ENCODE measurements around the gene RPEL1. TPM values are rescaled to one million over a fixed set of nuclear protein-coding genes. Genes with fewer than 3 reads are reported as not detected.
A peak's percentile ranks its signal among the peaks of the same experiment; 100 is the strongest.
"Not testable (repeated sequence)": the region's sequence is repeated elsewhere in the genome, so short reads cannot be mapped to it uniquely, and the experiment has no call there.

Gene RPEL1
- total RNA-seq: not detected

- not testable (repeated sequence) for H3K27me3 ChIP-seq (replicated peaks; ENCODE audit: insufficient read depth); ATAC-seq (ENCODE audit: insufficient number of reproducible peaks, low FRiP score, low read depth); H3K4me3 ChIP-seq; H3K36me3 ChIP-seq; H3K9me3 ChIP-seq; DNase-seq (ENCODE audit: low spot score); H3K27ac ChIP-seq
- peaks cover 8 to 15% of the 10 kb centered on the region in 2 donors for H3K4me1 ChIP-seq (ENCODE audit: control insufficient read depth in 1 of 2, low read depth in 2 of 2)
These were observed at the start of gene RPEL1 for GRCh38 chr10:103245587-103245986. Gene RPEL1 (plus strand): TSS chr10:103245887. CDS start chr10:103245997, 110 bp downstream.

GRCh38 chr10:103196516-103196915 lies 49.2 kb upstream of the RPEL1 start:
- Histone ChIP-seq H3K4me3 (no peak overlapping the region), H3K27ac (peak overlapping the region in 1 of 2 donors; percentile 59), H3K36me3 (no peaks in the 10 kb centered on the region), H3K27me3 (replicated peaks; ENCODE audit: insufficient read depth) (no peaks in the 10 kb centered on the region), H3K4me1 (ENCODE audit: control insufficient read depth in 1 of 2, low read depth in 2 of 2) (peaks cover 21 to 36% of the 10 kb centered on the region in 2 donors), H3K9me3 (no peaks in the 10 kb centered on the region)
- TF ChIP-seq CTCF (IDR thresholded peaks at IDR 0.05): no peak
- no peak for DNase-seq (ENCODE audit: low spot score)
- no peak for ATAC-seq (ENCODE audit: insufficient number of reproducible peaks, low FRiP score, low read depth)

- no peaks in the 10 kb centered on the region for H3K36me3 ChIP-seq
- ATAC-seq (ENCODE audit: insufficient number of reproducible peaks, low FRiP score, low read depth): peak; percentile 53
- no peaks in the 10 kb centered on the region for H3K9me3 ChIP-seq
- H3K27me3 ChIP-seq (replicated peaks; ENCODE audit: insufficient read depth): no peaks in the 10 kb centered on the region
- H3K4me1 ChIP-seq (ENCODE audit: control insufficient read depth in 1 of 2, low read depth in 2 of 2): peaks cover 20 to 32% of the 10 kb centered on the region in 2 donors
- peak; percentile 38 for DNase-seq (ENCODE audit: low spot score)
- no peak for TF ChIP-seq CTCF (IDR thresholded peaks at IDR 0.05)
- H3K27ac ChIP-seq: peak overlapping the region; percentile 53 to 59
- peak overlapping the region; percentile 21 for H3K4me3 ChIP-seq
These were observed 48.5 kb upstream of the RPEL1 start for GRCh38 chr10:103197174-103197573.

- DNase-seq (ENCODE audit: low spot score) (no peak), ATAC-seq (ENCODE audit: insufficient number of reproducible peaks, low FRiP score, low read depth) (no peak)
- H3K27ac ChIP-seq: peak overlapping the region in 1 of 2 donors; percentile 59
- no peak for TF ChIP-seq CTCF (IDR thresholded peaks at IDR 0.05)
- H3K27me3 ChIP-seq (replicated peaks; ENCODE audit: insufficient read depth): no peaks in the 10 kb centered on the region
- H3K4me3 ChIP-seq: no peak overlapping the region
- H3K36me3 ChIP-seq: no peaks in the 10 kb centered on the region
- no peaks in the 10 kb centered on the region for H3K9me3 ChIP-seq
- H3K4me1 ChIP-seq (ENCODE audit: control insufficient read depth in 1 of 2, low read depth in 2 of 2): peaks cover 20 to 32% of the 10 kb centered on the region in 2 donors
These were observed 47.8 kb upstream of the RPEL1 start for GRCh38 chr10:103197903-103198302.

GRCh38 chr10:103198648-103199047 lies 47.0 kb upstream of the RPEL1 start:
- no peak for TF ChIP-seq CTCF (IDR thresholded peaks at IDR 0.05)
- no peak for ATAC-seq (ENCODE audit: insufficient number of reproducible peaks, low FRiP score, low read depth)

GRCh38 chr10:103199488-103199887 lies 46.2 kb upstream of the RPEL1 start:
- Histone ChIP-seq H3K27me3 (replicated peaks; ENCODE audit: insufficient read depth) (no peaks in the 10 kb centered on the region), H3K4me3 (no peak overlapping the region), H3K4me1 (ENCODE audit: control insufficient read depth in 1 of 2, low read depth in 2 of 2) (peaks cover 13 to 20% of the 10 kb centered on the region in 2 donors), H3K27ac (no peak overlapping the region), H3K9me3 (no peaks in the 10 kb centered on the region), H3K36me3 (no peaks in the 10 kb centered on the region)
- ATAC-seq (ENCODE audit: insufficient number of reproducible peaks, low FRiP score, low read depth): no peak
- TF ChIP-seq CTCF (IDR thresholded peaks at IDR 0.05): no peak
- no peak for DNase-seq (ENCODE audit: low spot score)

More at GRCh38 chr10:103198648-103199047, 47.0 kb upstream of the RPEL1 start:
- no peak for DNase-seq (ENCODE audit: low spot score)
- H3K4me1 ChIP-seq (ENCODE audit: control insufficient read depth in 1 of 2, low read depth in 2 of 2): peaks cover 19 to 28% of the 10 kb centered on the region in 2 donors
- H3K27me3 ChIP-seq (replicated peaks; ENCODE audit: insufficient read depth): no peaks in the 10 kb centered on the region
- no peaks in the 10 kb centered on the region for H3K36me3 ChIP-seq
- H3K27ac ChIP-seq: no peak overlapping the region
- no peaks in the 10 kb centered on the region for H3K9me3 ChIP-seq
- no peak overlapping the region for H3K4me3 ChIP-seq

Data from thoracic aorta (tissue), 2 donors.